Measurements from ENCODE around the gene E2F6. TPM values are rescaled to one million over a fixed set of nuclear protein-coding genes. Genes with fewer than 3 reads are reported as not detected.
A peak's percentile ranks its signal among the peaks of the same experiment; 100 is the strongest.

The E2F6 gene
- total and polyA plus RNA-seq, 2 of the 13 experiments (the other 11 are each of a cell fraction or from before 2014, with no cell fraction given): 27.3 to 36.0 TPM

GRCh38 chr2:11514081-11514730 is 48.2 kb upstream of the E2F6 start (continued):
- TF ChIP-seq ZNF557 (CRISPR knock-in tag; IDR thresholded peaks at IDR 0.05) (no peak), NAIF1 (CRISPR knock-in tag; IDR thresholded peaks at IDR 0.05; ENCODE audit: borderline replicate concordance) (no peak), GATAD2A (CRISPR knock-in tag; IDR thresholded peaks at IDR 0.05) (0 out of 2 replicates have a peak, but pooled peaks have one; percentile 17), DPF2 (CRISPR knock-in tag; IDR thresholded peaks at IDR 0.05; ENCODE audit: borderline replicate concordance, low read depth) (peak; percentile 41; the same call in 1 of the 2 replicates), MTA3 (CRISPR knock-in tag; IDR thresholded peaks at IDR 0.05) (no peak), PHB2 (IDR thresholded peaks at IDR 0.05; ENCODE audit: partially characterized antibody) (no peak), SRF (IDR thresholded peaks at IDR 0.05; ENCODE audit: low read depth, low read length) (0 out of 2 replicates have a peak, but pooled peaks have one; percentile 29), RBAK (CRISPR knock-in tag; IDR thresholded peaks at IDR 0.05) (no peak), ETS1 (CRISPR knock-in tag; IDR thresholded peaks at IDR 0.05) (no peak), NONO (IDR thresholded peaks at IDR 0.05) (no peak), NONO (CRISPR knock-in tag; conservative IDR thresholded peaks at IDR 0.05) (peak; percentile 45; the same call in 1 of the 2 replicates), SIX1 (CRISPR knock-in tag; IDR thresholded peaks at IDR 0.05; ENCODE audit: borderline replicate concordance) (0 out of 2 replicates have a peak, but pooled peaks have one; percentile 29), TARDBP (CRISPR knock-in tag; IDR thresholded peaks at IDR 0.05) (peak; percentile 75), ZNF576 (CRISPR knock-in tag; IDR thresholded peaks at IDR 0.05) (no peak), FOXA3 (CRISPR knock-in tag; IDR thresholded peaks at IDR 0.05) (peak; percentile 58), ZBTB8A (CRISPR knock-in tag; IDR thresholded peaks at IDR 0.05; ENCODE audit: borderline replicate concordance, low read depth) (no peak), RXRB (CRISPR knock-in tag; IDR thresholded peaks at IDR 0.05; ENCODE audit: borderline replicate concordance) (peak; percentile 63; the same call in 1 of the 2 replicates), MED1 (CRISPR knock-in tag; IDR thresholded peaks at IDR 0.05) (peak; percentile 44; the same call in 1 of the 2 replicates), ARID5B (CRISPR knock-in tag; IDR thresholded peaks at IDR 0.05) (peak; percentile 15; the same call in 1 of the 2 replicates), REPIN1 (CRISPR knock-in tag; IDR thresholded peaks at IDR 0.05; ENCODE audit: borderline replicate concordance, low read depth) (peak; percentile 50; the same call in 1 of the 2 replicates), CREM (IDR thresholded peaks at IDR 0.05) (peak; percentile 25; the same call in 1 of the 2 replicates), CREM (CRISPR knock-in tag; IDR thresholded peaks at IDR 0.05) (no peak)

Data from HepG2 (cell line).